ENCODE measurements around the gene GAL3ST2.
"Not testable (repeated sequence)": the region's sequence is repeated elsewhere in the genome, so short reads cannot be mapped to it uniquely, and the experiment has no call there.

GAL3ST2 gene

GRCh38 chr2:241776336-241777169 lies at the start of gene GAL3ST2:
TSS of gene GAL3ST2 (plus strand) at chr2:241776822. CDS start at chr2:241776956, 134 bp downstream.
- TF ChIP-seq, protein P1, sequence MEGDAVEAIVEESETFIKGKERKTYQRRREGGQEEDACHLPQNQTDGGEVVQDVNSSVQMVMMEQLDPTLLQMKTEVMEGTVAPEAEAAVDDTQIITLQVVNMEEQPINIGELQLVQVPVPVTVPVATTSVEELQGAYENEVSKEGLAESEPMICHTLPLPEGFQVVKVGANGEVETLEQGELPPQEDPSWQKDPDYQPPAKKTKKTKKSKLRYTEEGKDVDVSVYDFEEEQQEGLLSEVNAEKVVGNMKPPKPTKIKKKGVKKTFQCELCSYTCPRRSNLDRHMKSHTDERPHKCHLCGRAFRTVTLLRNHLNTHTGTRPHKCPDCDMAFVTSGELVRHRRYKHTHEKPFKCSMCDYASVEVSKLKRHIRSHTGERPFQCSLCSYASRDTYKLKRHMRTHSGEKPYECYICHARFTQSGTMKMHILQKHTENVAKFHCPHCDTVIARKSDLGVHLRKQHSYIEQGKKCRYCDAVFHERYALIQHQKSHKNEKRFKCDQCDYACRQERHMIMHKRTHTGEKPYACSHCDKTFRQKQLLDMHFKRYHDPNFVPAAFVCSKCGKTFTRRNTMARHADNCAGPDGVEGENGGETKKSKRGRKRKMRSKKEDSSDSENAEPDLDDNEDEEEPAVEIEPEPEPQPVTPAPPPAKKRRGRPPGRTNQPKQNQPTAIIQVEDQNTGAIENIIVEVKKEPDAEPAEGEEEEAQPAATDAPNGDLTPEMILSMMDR (IDR thresholded peaks at IDR 0.05; ENCODE audit: low read depth, low read length, missing control alignments): no peak
- DNase-seq (ENCODE audit: extremely low read depth, low read depth): no peak
- H3K4me3 ChIP-seq (replicated peaks; ENCODE audit: low read depth, low read length): no peak within 1 kb of the TSS

DNA sequence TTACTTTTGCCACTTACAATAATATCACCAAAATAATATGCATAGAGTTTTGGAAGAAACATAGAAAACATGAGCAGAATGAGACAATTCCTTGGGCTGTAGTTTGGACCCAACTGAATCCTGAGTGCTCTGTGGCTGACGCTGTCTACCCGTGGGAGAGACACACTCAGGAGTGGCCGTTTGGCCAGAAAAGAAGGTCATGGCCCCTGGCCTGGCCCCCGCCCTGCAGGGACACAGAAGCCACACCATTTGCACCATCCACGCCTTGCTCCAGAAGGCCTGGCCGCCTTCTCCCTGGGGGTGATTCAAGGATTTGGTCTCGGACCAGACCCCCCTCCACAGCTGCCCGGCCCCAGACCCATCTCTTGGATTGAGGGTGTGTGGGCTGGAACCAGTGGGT lies 48.6 kb upstream of the GAL3ST2 start:
- no peak overlapping the region for H3K4me3 ChIP-seq (replicated peaks; ENCODE audit: low read depth, low read length)
- no peak for DNase-seq (ENCODE audit: extremely low read depth, low read depth)
- TF ChIP-seq, protein P1 (IDR thresholded peaks at IDR 0.05; ENCODE audit: low read depth, low read length, missing control alignments): no peak

DNA sequence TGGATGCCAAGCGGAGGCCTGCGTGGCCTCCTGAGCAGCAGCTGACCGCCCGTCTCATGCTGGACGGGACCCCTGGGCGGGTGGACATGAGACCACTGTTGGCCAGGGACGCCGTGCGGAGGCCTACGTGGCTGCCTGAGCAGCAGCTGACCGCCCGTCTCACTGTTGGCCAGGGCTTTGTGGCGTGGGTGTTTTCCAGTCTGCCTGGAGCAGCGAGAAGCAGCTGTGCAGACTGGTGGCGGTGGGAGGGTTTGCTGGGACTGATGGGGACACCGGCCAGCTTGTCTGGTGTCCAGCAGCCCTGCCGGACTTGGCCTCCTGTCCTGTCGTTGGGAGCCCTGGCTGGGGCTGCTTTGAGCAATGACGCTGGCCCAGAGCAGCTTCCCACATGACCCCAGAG lies 48.0 kb upstream of the GAL3ST2 start:
- no peak for DNase-seq (ENCODE audit: extremely low read depth, low read depth)
- TF ChIP-seq, protein P1 (IDR thresholded peaks at IDR 0.05; ENCODE audit: low read depth, low read length, missing control alignments): no peak
- H3K4me3 ChIP-seq (replicated peaks; ENCODE audit: low read depth, low read length): no peak overlapping the region

DNA sequence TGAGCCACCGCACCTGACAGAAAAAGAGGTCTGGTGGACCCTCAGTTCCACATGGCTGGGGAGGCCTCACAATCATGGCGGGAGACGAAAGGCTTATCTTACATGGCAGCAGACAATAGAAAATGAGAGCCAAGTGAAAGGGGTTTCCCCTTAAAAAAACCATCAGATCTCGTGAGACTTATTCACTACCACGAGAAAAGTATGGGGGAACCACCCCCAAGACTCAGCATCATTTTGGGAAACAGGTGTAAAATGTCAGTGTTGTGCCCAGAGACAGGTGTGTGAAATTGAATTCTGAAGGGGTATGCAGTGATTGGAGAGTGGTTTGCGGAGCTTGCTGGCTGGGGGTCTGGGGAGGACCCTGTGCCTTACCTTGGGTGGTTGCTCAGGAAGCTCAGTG lies 46.8 kb upstream of the GAL3ST2 start:
- DNase-seq (ENCODE audit: extremely low read depth, low read depth): no peak
- TF ChIP-seq, protein P1 (IDR thresholded peaks at IDR 0.05; ENCODE audit: low read depth, low read length, missing control alignments): no peak
- no peak overlapping the region for H3K4me3 ChIP-seq (replicated peaks; ENCODE audit: low read depth, low read length)

DNA sequence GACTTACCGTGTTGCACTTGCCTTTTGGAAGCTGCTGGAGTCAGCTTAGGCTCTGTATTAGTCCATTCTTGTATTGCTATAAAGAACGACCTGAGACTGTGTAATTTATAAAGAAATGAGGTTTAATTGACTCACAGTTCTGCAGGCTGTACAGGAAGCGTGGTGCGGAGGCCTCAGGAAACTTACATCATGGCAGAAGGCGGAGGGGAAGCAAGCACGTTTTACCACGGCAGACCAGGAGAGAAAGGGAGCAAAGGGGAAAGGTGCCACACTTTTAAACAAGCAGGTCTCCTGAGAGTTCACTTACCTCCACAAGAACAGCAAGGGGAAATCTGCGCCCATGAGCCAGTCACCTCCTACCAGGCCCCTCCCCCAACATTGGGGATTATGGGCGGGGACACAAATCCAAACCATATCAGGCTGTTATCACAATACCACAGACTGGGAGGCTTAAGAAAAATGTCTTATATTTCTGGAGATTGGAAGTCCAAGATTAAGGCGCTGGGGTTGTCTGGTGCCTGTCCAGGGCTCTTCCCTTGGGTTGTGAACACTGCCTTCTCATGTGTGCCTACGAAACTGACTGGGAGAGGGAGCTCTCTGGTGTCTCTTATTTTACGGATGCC lies 45.8 kb upstream of the GAL3ST2 start:
- no peak for DNase-seq (ENCODE audit: extremely low read depth, low read depth)
- TF ChIP-seq, protein P1 (IDR thresholded peaks at IDR 0.05; ENCODE audit: low read depth, low read length, missing control alignments): no peak
- H3K4me3 ChIP-seq (replicated peaks; ENCODE audit: low read depth, low read length): no peak overlapping the region

DNA sequence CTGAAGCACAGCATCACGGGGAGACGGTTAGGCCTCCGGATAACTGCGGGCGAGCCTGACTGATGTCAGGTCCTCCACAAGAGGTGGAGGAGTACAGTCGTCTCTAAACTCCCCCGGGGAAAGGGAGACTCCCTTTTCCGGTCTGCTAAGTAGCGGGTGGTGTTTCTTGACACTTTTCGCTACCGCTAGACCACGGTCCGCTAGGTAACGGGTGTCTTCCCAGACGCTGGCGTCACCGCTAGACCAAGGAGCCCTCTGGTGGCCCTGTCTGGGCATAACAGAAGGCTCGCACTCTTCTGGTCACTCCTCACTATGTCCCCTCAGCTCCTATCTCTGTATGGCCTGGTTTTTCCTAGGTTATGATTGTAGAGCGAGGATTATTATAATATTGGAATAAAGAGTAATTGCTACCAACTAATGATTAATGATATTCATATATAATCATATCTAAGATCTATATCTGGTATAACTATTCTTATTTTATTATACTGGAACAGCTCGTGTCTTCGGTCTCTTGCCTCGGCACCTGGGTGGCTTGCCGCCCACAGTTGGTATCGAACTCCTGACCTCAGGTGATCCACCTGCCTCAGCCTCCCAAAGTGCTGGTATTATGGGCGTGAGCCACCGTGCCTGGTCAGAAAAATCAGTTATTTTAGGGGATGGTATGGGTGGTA lies 44.0 kb upstream of the GAL3ST2 start:
- not testable (repeated sequence) for H3K4me3 ChIP-seq (replicated peaks; ENCODE audit: low read depth, low read length); DNase-seq (ENCODE audit: extremely low read depth, low read depth)
- TF ChIP-seq, protein P1 (IDR thresholded peaks at IDR 0.05; ENCODE audit: low read depth, low read length, missing control alignments): peak; percentile 31
